DND-41 (cell line): ENCODE results near the gene SNRNP40.

ENCODE experiments used
- ATAC-seq: fragments of 200-7000 bp; cut with Tn5 transposase; 3 replicates; pipeline ENCODE4 v1.9.1; 2021; ENCODE audit warnings: low read depth; ENCODE audit not compliant: insufficient read depth
- DNase-seq: peaks from one replicate; pipeline ENCODE4 v3.0.0-alpha.2; 2020
- H2AFZ ChIP-seq: 2 replicates; pipeline ENCODE4 v1.6.0; 2012; ENCODE audit warnings: low read depth, low read length
- H3K27ac ChIP-seq: 2 replicates; pipeline ENCODE4 v1.5.1; 2012; ENCODE audit warnings: low read length, inconsistent platforms
- H3K27me3 ChIP-seq: fragments of 200-600 bp; sonication (generic); 2 replicates; pipeline ENCODE4 v1.6.0; 2012; ENCODE audit warnings: low read length, mild to moderate bottlenecking, inconsistent platforms; ENCODE audit not compliant: insufficient read depth, poor library complexity
- H3K36me3 ChIP-seq: 2 replicates; pipeline ENCODE4 v1.5.1; 2012; ENCODE audit warnings: low read length, inconsistent platforms; ENCODE audit not compliant: insufficient read depth
- H3K4me1 ChIP-seq: 2 replicates; pipeline ENCODE4 v1.5.1; 2012; ENCODE audit warnings: mild to moderate bottlenecking, low read length; ENCODE audit not compliant: insufficient read depth
- H3K4me2 ChIP-seq: 2 replicates; pipeline ENCODE4 v1.6.0; 2012; ENCODE audit warnings: mild to moderate bottlenecking, moderate library complexity, low read length, inconsistent platforms; ENCODE audit not compliant: insufficient read depth
- H3K4me3 ChIP-seq, 2 experiments: fragments of 200-600 bp in 1 of 2; shearing (Covaris generic) in 1 of 2; 2 replicates each; pipeline ENCODE4 v1.5.1; 2012 to 2016; ENCODE audit warnings: inconsistent platforms in 2 of 2, low read length in 2 of 2, mild to moderate bottlenecking in 2 of 2, low read depth in 1 of 2, moderate library complexity in 1 of 2
- H3K79me2 ChIP-seq: 2 replicates; pipeline ENCODE4 v1.6.0; 2012; ENCODE audit warnings: low read length, inconsistent platforms; ENCODE audit not compliant: insufficient read depth
- H3K9ac ChIP-seq: 2 replicates; pipeline ENCODE4 v1.6.0; 2012; ENCODE audit warnings: low read depth, mild to moderate bottlenecking, inconsistent platforms, low read length, moderate library complexity
- H3K9me3 ChIP-seq: 2 replicates; pipeline ENCODE4 v1.5.1; 2012; ENCODE audit warnings: low read length, moderate library complexity, mild to moderate bottlenecking, inconsistent platforms; ENCODE audit not compliant: insufficient read depth, severe bottlenecking
- H4K20me1 ChIP-seq: 2 replicates; pipeline ENCODE4 v1.6.0; 2012; ENCODE audit warnings: low read length; ENCODE audit not compliant: insufficient read depth
- EZH2 ChIP-seq: IDR thresholded peaks from 3 replicates; pipeline ENCODE4 v1.6.1; 2012; ENCODE audit warnings: borderline replicate concordance, low read depth, mild to moderate bottlenecking, moderate library complexity, low read length, inconsistent platforms; ENCODE audit not compliant: severe bottlenecking
- TF ChIP-seq, protein P1 (sequence below): IDR thresholded peaks from 2 replicates; pipeline ENCODE4 v1.5.1; 2012; ENCODE audit warnings: borderline replicate concordance, low read length, moderate library complexity, mild to moderate bottlenecking; ENCODE audit not compliant: poor library complexity, severe bottlenecking; ENCODE audit errors: extremely low read depth

The SNRNP40 gene

GRCh38 chr1:31232689-31233088 lies 63.9 kb downstream of the SNRNP40 start:
- Histone ChIP-seq H3K4me2 (no peak overlapping the region), H3K9me3 (no peaks in the 10 kb centered on the region), H3K9ac (no peak overlapping the region), H4K20me1 (no peaks in the 10 kb centered on the region), H3K4me1 (no peaks in the 10 kb centered on the region), H3K79me2 (no peaks in the 10 kb centered on the region), H3K27me3 (peaks cover 5% of the 10 kb centered on the region), H3K4me3 (no peak overlapping the region), H2AFZ (no peak overlapping the region), H3K36me3 (no peaks in the 10 kb centered on the region), H3K27ac (no peak overlapping the region)
- ATAC-seq (no peak), DNase-seq (no peak)
- TF ChIP-seq, protein P1, sequence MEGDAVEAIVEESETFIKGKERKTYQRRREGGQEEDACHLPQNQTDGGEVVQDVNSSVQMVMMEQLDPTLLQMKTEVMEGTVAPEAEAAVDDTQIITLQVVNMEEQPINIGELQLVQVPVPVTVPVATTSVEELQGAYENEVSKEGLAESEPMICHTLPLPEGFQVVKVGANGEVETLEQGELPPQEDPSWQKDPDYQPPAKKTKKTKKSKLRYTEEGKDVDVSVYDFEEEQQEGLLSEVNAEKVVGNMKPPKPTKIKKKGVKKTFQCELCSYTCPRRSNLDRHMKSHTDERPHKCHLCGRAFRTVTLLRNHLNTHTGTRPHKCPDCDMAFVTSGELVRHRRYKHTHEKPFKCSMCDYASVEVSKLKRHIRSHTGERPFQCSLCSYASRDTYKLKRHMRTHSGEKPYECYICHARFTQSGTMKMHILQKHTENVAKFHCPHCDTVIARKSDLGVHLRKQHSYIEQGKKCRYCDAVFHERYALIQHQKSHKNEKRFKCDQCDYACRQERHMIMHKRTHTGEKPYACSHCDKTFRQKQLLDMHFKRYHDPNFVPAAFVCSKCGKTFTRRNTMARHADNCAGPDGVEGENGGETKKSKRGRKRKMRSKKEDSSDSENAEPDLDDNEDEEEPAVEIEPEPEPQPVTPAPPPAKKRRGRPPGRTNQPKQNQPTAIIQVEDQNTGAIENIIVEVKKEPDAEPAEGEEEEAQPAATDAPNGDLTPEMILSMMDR: no peak
- TF ChIP-seq EZH2: no peak

GRCh38 chr1:31231802-31232201 lies 64.8 kb downstream of the SNRNP40 start:
- DNase-seq (no peak), ATAC-seq (no peak)
- Histone ChIP-seq H3K36me3 (no peaks in the 10 kb centered on the region), H4K20me1 (no peaks in the 10 kb centered on the region), H3K4me3 (no peak overlapping the region), H3K9me3 (no peaks in the 10 kb centered on the region), H3K27ac (no peak overlapping the region), H3K4me1 (no peaks in the 10 kb centered on the region), H3K79me2 (no peaks in the 10 kb centered on the region), H3K4me2 (no peak overlapping the region), H3K27me3 (peaks cover 5% of the 10 kb centered on the region), H3K9ac (no peak overlapping the region), H2AFZ (no peak overlapping the region)
- no peak for TF ChIP-seq EZH2
- TF ChIP-seq, protein P1: no peak

DNA sequence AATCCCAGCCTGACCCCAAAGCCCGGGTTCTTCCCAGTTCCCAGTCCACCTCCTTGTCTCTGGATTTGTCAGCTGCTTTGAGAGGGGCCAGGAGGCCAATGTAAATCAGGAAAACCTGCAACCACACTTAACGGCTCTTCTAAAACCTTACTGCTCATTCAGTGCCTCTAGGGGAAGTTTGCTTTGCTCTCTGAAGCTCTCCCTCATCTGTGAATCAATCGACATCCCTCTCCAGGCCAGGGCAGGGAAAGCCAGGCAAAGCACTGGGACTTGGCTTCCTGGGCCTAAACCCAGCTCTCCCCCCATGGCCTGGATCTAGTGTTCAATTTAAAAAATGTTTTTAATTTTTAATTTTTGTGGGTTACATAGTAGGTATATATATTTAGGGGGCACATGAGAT lies 66.2 kb downstream of the SNRNP40 start:
- TF ChIP-seq EZH2: no peak
- TF ChIP-seq, protein P1: no peak
- no peak for ATAC-seq

DNA sequence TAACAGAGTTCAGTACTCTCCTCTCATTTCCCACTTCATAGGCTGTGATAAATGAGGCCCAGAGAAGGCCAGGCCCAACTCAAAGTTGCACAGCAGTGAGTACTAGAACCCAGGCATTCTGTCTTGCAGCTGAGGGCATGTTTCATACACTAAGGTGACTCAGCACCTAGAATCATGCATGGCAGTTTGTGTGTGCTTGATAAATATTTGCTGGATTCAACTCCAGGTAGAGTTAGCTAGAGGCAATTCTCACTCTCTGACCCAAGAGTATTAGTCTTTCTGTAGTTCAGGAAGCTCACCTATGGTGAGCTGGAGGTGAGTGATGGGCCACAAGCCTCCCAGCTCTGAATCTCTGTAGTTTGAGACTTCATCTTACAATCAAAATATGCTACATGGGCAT lies 67.6 kb downstream of the SNRNP40 start:
- TF ChIP-seq, protein P1: no peak
- no peak for TF ChIP-seq EZH2
- ATAC-seq (no peak), DNase-seq (no peak)
- Histone ChIP-seq H3K9me3 (no peaks in the 10 kb centered on the region), H4K20me1 (no peaks in the 10 kb centered on the region), H2AFZ (no peak overlapping the region), H3K4me3 (no peak overlapping the region), H3K79me2 (no peaks in the 10 kb centered on the region), H3K9ac (no peak overlapping the region), H3K4me1 (no peaks in the 10 kb centered on the region), H3K27ac (no peak overlapping the region), H3K27me3 (no peaks in the 10 kb centered on the region), H3K36me3 (no peaks in the 10 kb centered on the region), H3K4me2 (no peak overlapping the region)

More for the DNA sequence above, 66.2 kb downstream of the SNRNP40 start:
- H3K36me3 ChIP-seq: no peaks in the 10 kb centered on the region
- peaks cover 2% of the 10 kb centered on the region for H3K27me3 ChIP-seq
- no peaks in the 10 kb centered on the region for H4K20me1 ChIP-seq
- H3K27ac ChIP-seq: no peak overlapping the region
- no peaks in the 10 kb centered on the region for H3K9me3 ChIP-seq
- H3K4me1 ChIP-seq: no peaks in the 10 kb centered on the region
- no peak overlapping the region for H2AFZ ChIP-seq
- DNase-seq: no peak
- H3K9ac ChIP-seq: no peak overlapping the region
- no peak overlapping the region for H3K4me2 ChIP-seq
- H3K79me2 ChIP-seq: no peaks in the 10 kb centered on the region
- no peak overlapping the region for H3K4me3 ChIP-seq
